IMR-90 (cell line): ENCODE measurements around the gene DHCR7.

Experiments used
- POLR2A ChIP-seq: IDR thresholded peaks from 2 replicates; pipeline ENCODE4 v1.6.1; 2012; ENCODE audit warnings: mild to moderate bottlenecking, low read depth, low read length
- RFX5 ChIP-seq: IDR thresholded peaks from 2 replicates; pipeline ENCODE4 v1.8.0; 2012; ENCODE audit warnings: low read depth, mild to moderate bottlenecking, low read length, moderate library complexity
- USF2 ChIP-seq: fragments of 150-350 bp; IDR thresholded peaks from 2 replicates; pipeline ENCODE4 v1.6.1; 2017; ENCODE audit warnings: mild to moderate bottlenecking, antibody characterized with exemption, low read length, low read depth

- no peak for TF ChIP-seq USF2
- TF ChIP-seq POLR2A, result no peak
- no peak for TF ChIP-seq RFX5
Observed at GRCh38 chr11:71437879-71438278, 10.3 kb downstream of the DHCR7 start.
